Lower leg skin (tissue), 3 donors: Measurements from ENCODE around the gene ALDH1A1.

Source experiments
- POLR2A ChIP-seq, 2 donors: fragments of 450-650 bp; IDR thresholded peaks; one replicate each; pipeline ENCODE4 v1.6.1; 2016 to 2017; ENCODE audit warnings: antibody characterized with exemption in 2 of 2, mild to moderate bottlenecking in 1 of 2, moderate library complexity in 1 of 2
- TF ChIP-seq, protein P1 (sequence below), 3 donors: fragments of 450-650 bp; IDR thresholded peaks; one replicate each; pipeline ENCODE4 v1.5.1; 2016; ENCODE audit warnings: antibody characterized with exemption in 3 of 3, mild to moderate bottlenecking in 3 of 3, moderate library complexity in 2 of 3

DNA sequence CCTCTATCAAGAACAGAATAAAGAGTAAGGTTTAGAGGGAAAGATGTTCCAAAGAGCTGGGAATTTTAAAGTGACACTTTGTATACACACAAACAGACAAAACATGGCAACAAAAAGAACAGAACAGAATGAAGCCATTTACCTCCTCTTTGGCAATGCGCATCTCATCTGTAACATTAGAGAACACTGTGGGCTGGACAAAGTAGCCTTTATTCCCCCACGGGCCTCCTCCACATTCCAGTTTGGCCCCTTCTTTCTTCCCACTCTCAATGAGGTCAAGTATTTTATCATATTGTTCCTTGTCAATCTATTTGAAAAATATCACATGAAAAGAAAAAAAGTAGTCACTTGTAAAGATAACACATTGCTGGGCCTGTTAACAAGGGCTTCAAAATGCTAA, 41.0 kb downstream of the ALDH1A1 start:
- TF ChIP-seq, protein P1, sequence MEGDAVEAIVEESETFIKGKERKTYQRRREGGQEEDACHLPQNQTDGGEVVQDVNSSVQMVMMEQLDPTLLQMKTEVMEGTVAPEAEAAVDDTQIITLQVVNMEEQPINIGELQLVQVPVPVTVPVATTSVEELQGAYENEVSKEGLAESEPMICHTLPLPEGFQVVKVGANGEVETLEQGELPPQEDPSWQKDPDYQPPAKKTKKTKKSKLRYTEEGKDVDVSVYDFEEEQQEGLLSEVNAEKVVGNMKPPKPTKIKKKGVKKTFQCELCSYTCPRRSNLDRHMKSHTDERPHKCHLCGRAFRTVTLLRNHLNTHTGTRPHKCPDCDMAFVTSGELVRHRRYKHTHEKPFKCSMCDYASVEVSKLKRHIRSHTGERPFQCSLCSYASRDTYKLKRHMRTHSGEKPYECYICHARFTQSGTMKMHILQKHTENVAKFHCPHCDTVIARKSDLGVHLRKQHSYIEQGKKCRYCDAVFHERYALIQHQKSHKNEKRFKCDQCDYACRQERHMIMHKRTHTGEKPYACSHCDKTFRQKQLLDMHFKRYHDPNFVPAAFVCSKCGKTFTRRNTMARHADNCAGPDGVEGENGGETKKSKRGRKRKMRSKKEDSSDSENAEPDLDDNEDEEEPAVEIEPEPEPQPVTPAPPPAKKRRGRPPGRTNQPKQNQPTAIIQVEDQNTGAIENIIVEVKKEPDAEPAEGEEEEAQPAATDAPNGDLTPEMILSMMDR (IDR thresholded peaks at IDR 0.05), result no peak
- TF ChIP-seq POLR2A (IDR thresholded peaks at IDR 0.05), result no peak
